Measurements from ENCODE around the gene NR1D1.

Gene NR1D1

GRCh38 chr17:40087049-40087794 is 13.2 kb downstream of the NR1D1 start:
- no peak for DNase-seq (ENCODE audit: low spot score)
- in situ Hi-C loops (cut with MboI; ENCODE audit: low pct_unique_long_range_greater_than_20kb, low sequenced_read_pairs, unreplicated experiment), result no loop called here
- TF ChIP-seq CTCF (IDR thresholded peaks at IDR 0.05; ENCODE audit: extremely low read depth, insufficient read depth, missing control alignments), result no peak

- TF ChIP-seq CTCF (IDR thresholded peaks at IDR 0.05; ENCODE audit: extremely low read depth, insufficient read depth, missing control alignments), result peak; percentile 89
- DNase-seq (ENCODE audit: low spot score), result peak; percentile 84
- in situ Hi-C loops (cut with MboI; ENCODE audit: low pct_unique_long_range_greater_than_20kb, low sequenced_read_pairs, unreplicated experiment), result no loop called here
Observed at GRCh38 chr17:40086150-40087044, 14.0 kb downstream of the NR1D1 start.

- no peak for DNase-seq (ENCODE audit: low spot score)
- in situ Hi-C loops (cut with MboI; ENCODE audit: low pct_unique_long_range_greater_than_20kb, low sequenced_read_pairs, unreplicated experiment), result no loop called here
- TF ChIP-seq CTCF (IDR thresholded peaks at IDR 0.05; ENCODE audit: extremely low read depth, insufficient read depth, missing control alignments), result no peak
Observed at GRCh38 chr17:40084477-40084876, 15.9 kb downstream of the NR1D1 start.

GRCh38 chr17:40079545-40079944 is 20.8 kb downstream of the NR1D1 start:
- in situ Hi-C loops (cut with MboI; ENCODE audit: low pct_unique_long_range_greater_than_20kb, low sequenced_read_pairs, unreplicated experiment), result no loop called here
- no peak for TF ChIP-seq CTCF (IDR thresholded peaks at IDR 0.05; ENCODE audit: extremely low read depth, insufficient read depth, missing control alignments)
- no peak for DNase-seq (ENCODE audit: low spot score)

- TF ChIP-seq CTCF (IDR thresholded peaks at IDR 0.05; ENCODE audit: extremely low read depth, insufficient read depth, missing control alignments), result no peak
- no peak for DNase-seq (ENCODE audit: low spot score)
- in situ Hi-C loops (cut with MboI; ENCODE audit: low pct_unique_long_range_greater_than_20kb, low sequenced_read_pairs, unreplicated experiment), result no loop called here
Observed at GRCh38 chr17:40076591-40076990, 23.8 kb downstream of the NR1D1 start.

GRCh38 chr17:40075942-40076498 is 24.4 kb downstream of the NR1D1 start:
- no peak for DNase-seq (ENCODE audit: low spot score)
- no peak for TF ChIP-seq CTCF (IDR thresholded peaks at IDR 0.05; ENCODE audit: extremely low read depth, insufficient read depth, missing control alignments)
- in situ Hi-C loops (cut with MboI; ENCODE audit: low pct_unique_long_range_greater_than_20kb, low sequenced_read_pairs, unreplicated experiment), result no loop called here

Data from GM13977 (cell line).